Right atrium auricular region (tissue), 2 donors: ENCODE data around the gene ODC1. TPM values are rescaled to one million over a fixed set of nuclear protein-coding genes. Genes with fewer than 3 reads are reported as not detected.
"Not testable (repeated sequence)": the region's sequence is repeated elsewhere in the genome, so short reads cannot be mapped to it uniquely, and the experiment has no call there.

Source experiments
- DNase-seq: peaks from one replicate; pipeline ENCODE4 v3.0.0-alpha.2; 2019; ENCODE audit warnings: low spot score
- H3K27ac ChIP-seq, 2 donors: fragments of 200-600 bp; sonication (generic); 1 replicate in 1 of 2; 2 replicates in 1 of 2; pipeline ENCODE4 v1.5.1; 2016 to 2019
- H3K27me3 ChIP-seq, 2 donors: fragments of 200-600 bp; sonication (generic); one replicate each; pipeline versions ENCODE4 v1.5.1 to v1.6.0; 2017 to 2019
- H3K36me3 ChIP-seq: fragments of 200-600 bp; sonication (generic); one replicate; pipeline ENCODE4 v1.5.1; 2016
- H3K4me1 ChIP-seq, 2 donors: fragments of 200-600 bp; sonication (generic); one replicate each; pipeline versions ENCODE4 v1.5.1 to v1.6.0; 2017 to 2019
- H3K4me3 ChIP-seq, 2 donors: fragments of 200-600 bp; sonication (generic); 1 replicate in 1 of 2; 2 replicates in 1 of 2; pipeline ENCODE4 v1.5.1; 2017 to 2019; ENCODE audit warnings: mild to moderate bottlenecking in 1 of 2, moderate library complexity in 1 of 2
- H3K9me3 ChIP-seq, 2 donors: fragments of 200-600 bp; sonication (generic); one replicate each; pipeline ENCODE4 v1.5.1; 2019
- total RNA-seq, 2 donors: library from RNA; depleted of rRNA; stranded (reverse); fragments of >200 nt; gene quantifications; one replicate each; pipeline ENCODE4 v1.1.0, GENCODE V29; 2016
- TF ChIP-seq, protein P1 (sequence below), 2 donors: fragments of 200-600 bp; sonication (generic); IDR thresholded peaks; one replicate each; pipeline ENCODE4 v1.5.1; 2019; ENCODE audit warnings: antibody characterized with exemption in 2 of 2

The ODC1 gene
- total RNA-seq, 2 donors from 2014 or later: 41.3 to 73.9 TPM

DNA sequence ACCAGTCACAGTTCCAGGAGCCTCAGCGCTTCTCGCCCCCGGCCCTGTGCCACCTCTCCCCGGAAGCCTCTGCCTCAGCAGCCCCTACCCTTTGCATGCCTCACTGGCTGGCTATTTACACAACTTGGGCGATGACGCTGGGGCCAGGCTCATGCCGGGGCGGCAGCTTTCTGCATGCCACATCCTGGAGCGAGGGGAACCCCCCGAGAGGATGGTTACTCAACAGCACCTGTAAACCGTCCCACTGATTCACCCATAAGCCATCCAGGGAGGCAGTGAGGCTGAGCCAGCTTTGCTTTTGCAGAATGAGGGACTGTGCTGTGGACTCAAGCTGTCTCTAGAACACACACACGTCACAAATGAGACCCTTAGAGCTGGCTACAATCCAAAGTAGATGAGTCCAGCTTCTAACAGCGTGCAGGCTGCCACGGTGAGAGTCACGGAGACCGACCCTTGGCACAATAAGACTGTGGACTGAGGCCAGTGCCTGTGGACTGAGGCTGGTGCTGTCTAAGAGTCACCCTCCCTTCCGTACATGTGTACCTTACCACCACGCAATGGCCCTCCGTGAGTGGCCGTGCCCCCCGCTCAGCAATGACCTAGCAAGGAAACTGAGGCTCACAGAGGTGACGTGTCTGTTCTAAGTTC, 45.6 kb upstream of the ODC1 start:
- H3K4me3 ChIP-seq: no peak overlapping the region
- TF ChIP-seq, protein P1, sequence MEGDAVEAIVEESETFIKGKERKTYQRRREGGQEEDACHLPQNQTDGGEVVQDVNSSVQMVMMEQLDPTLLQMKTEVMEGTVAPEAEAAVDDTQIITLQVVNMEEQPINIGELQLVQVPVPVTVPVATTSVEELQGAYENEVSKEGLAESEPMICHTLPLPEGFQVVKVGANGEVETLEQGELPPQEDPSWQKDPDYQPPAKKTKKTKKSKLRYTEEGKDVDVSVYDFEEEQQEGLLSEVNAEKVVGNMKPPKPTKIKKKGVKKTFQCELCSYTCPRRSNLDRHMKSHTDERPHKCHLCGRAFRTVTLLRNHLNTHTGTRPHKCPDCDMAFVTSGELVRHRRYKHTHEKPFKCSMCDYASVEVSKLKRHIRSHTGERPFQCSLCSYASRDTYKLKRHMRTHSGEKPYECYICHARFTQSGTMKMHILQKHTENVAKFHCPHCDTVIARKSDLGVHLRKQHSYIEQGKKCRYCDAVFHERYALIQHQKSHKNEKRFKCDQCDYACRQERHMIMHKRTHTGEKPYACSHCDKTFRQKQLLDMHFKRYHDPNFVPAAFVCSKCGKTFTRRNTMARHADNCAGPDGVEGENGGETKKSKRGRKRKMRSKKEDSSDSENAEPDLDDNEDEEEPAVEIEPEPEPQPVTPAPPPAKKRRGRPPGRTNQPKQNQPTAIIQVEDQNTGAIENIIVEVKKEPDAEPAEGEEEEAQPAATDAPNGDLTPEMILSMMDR (IDR thresholded peaks at IDR 0.05): no peak
- H3K27me3 ChIP-seq: no peaks in the 10 kb centered on the region
- H3K4me1 ChIP-seq: no peaks in the 10 kb centered on the region
- no peak overlapping the region for H3K27ac ChIP-seq
- peaks cover 0 to 12% of the 10 kb centered on the region in 2 donors for H3K9me3 ChIP-seq
- no peaks in the 10 kb centered on the region for H3K36me3 ChIP-seq
- DNase-seq: peak; percentile 56

DNA sequence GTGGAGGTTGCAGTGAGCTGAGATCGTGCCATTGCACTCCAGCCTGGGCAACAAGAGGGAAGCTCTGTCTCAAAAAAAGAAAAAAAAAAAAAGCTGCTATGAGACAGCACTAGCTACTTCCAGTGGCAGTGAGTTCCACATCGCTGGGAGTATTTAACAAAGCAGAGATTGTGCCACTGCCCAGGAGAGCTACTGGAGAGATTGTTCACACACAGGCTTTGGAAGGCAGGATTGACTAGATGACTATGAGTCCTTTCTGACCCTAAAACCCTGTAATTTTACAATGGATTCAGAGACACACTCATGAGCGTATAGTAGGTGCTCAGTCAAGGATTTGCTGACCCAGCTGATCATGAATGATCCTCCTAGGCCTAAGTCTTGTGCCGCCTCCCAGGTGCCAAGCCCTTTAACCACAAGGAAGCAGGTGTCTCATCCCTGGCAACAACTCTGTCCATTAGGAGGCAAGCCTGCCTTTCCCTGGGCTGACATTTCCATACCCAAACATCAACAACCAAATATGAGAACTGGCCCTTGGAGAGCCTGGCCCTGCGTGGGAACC, 45.0 kb upstream of the ODC1 start:
- no peaks in the 10 kb centered on the region for H3K36me3 ChIP-seq
- peaks cover 0 to 12% of the 10 kb centered on the region in 2 donors for H3K9me3 ChIP-seq
- no peak for DNase-seq
- no peaks in the 10 kb centered on the region for H3K4me1 ChIP-seq
- no peaks in the 10 kb centered on the region for H3K27me3 ChIP-seq
- TF ChIP-seq, protein P1 (IDR thresholded peaks at IDR 0.05): no peak
- H3K27ac ChIP-seq: no peak overlapping the region
- H3K4me3 ChIP-seq: no peak overlapping the region

DNA sequence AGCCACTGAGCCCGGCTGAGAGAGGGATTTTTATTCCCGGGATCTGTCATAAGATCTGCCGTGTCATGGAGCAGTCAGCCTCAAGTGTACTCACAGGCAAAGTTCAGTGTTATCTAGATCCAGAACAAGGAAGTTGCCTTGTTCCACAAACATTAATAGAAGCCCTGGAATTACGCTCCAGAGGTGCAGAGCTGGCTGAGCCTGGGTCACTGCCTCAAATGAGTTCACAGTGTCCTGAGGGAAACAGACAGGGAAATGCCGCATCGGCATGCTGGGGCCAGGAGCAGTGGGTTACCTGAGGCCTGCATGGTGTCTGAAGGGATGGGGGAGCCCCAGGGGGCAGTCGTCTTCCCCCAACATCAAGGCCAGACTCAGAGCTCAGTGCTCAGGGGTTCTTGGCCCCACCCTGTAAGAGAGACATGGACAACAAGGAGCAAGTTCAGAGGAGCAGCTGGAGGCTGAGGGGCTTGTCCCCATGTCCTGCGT, 42.7 kb upstream of the ODC1 start:
- H3K4me1 ChIP-seq: no peaks in the 10 kb centered on the region
- peaks cover 0 to 12% of the 10 kb centered on the region in 2 donors for H3K9me3 ChIP-seq
- no peaks in the 10 kb centered on the region for H3K27me3 ChIP-seq
- DNase-seq: no peak
- no peak overlapping the region for H3K27ac ChIP-seq
- no peaks in the 10 kb centered on the region for H3K36me3 ChIP-seq
- TF ChIP-seq, protein P1 (IDR thresholded peaks at IDR 0.05): no peak
- no peak overlapping the region for H3K4me3 ChIP-seq

DNA sequence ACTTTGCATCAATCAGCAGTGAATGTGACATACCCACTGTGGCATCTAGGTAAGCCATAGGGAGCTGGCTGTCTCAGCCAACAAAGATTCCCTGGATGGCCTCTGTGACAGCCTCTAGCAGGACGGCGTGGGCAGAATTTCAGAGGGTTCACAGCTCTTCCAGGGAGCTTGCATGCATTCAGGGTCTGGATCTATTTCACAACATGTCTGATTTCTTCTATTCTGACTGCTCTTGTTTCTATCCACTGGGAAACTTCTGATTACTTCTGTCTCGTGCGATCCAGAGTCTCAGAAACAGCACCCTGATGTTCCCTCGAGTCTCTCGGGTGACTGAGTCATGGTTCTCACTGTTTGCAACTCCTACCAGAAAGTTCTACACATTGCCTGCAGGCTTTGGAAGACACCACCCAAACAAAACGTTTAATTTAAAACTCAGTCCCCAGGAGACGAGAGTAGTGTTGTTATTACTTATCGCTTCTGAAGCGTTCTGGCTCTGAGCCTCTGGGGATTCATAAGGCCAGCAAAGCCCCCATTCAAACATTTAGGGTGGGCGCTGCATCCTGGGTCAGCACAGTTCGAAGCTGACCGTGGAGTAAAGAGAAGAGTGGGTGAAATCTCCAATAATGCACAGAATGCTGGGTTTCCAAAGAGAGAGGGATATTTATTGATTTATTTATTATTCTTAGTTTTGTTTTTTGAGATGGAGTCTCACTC, 41.9 kb upstream of the ODC1 start:
- Histone ChIP-seq H3K4me3 (no peak overlapping the region), H3K9me3 (peaks cover 0 to 12% of the 10 kb centered on the region in 2 donors), H3K27me3 (no peaks in the 10 kb centered on the region), H3K4me1 (no peaks in the 10 kb centered on the region), H3K27ac (no peak overlapping the region), H3K36me3 (no peaks in the 10 kb centered on the region)
- no peak for DNase-seq
- TF ChIP-seq, protein P1 (IDR thresholded peaks at IDR 0.05): no peak

DNA sequence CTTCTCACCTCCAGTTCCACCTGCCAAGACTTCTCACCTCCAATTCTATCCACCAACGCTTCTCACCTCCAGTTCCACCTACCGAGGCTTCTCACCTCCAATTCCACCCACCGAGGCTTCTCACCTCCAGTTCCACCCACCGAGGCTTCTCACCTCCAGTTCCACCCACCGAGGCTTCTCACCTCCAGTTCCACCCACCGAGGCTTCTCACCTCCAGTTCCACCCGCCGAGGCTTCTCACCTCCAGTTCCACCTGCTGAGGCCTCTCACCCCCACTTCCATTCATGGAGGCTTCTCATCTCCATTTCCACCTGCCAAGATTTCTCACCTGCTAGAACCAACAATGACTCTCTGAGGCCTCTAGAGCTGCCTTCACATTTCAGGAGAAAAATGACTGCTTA, 40.0 kb upstream of the ODC1 start:
- not testable (repeated sequence) for H3K4me1 ChIP-seq, DNase-seq, H3K27ac ChIP-seq, H3K27me3 ChIP-seq, H3K4me3 ChIP-seq, H3K36me3 ChIP-seq
- H3K9me3 ChIP-seq: peaks cover 0 to 12% of the 10 kb centered on the region in 2 donors

DNA sequence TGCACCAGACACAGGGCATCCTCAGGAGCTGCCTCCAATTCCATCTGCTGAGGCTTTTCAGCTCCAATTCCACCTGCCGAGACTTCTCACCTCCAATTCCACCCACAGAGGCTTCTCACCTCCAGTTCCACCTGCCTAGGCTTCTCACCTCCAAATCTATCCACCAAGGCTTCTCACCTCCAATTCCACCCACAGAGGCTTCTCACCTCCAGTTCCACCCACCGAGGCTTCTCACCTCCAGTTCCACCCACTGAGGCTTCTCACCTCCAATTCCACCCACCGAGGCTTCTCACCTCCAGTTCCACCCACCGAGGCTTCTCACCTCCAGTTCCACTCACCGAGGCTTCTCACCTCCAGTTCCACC, 39.6 kb upstream of the ODC1 start:
- not testable (repeated sequence) for H3K36me3 ChIP-seq, H3K4me1 ChIP-seq, H3K27me3 ChIP-seq, DNase-seq, H3K27ac ChIP-seq, H3K4me3 ChIP-seq
- H3K9me3 ChIP-seq: peaks cover 0 to 12% of the 10 kb centered on the region in 2 donors
